ENCODE measurements around the gene TXNL4B. TPM values are rescaled to one million over a fixed set of nuclear protein-coding genes. Genes with fewer than 3 reads are reported as not detected.
"Not testable (repeated sequence)": the region's sequence is repeated elsewhere in the genome, so short reads cannot be mapped to it uniquely, and the experiment has no call there.

TXNL4B gene
- total RNA-seq, 1 donor from 2014 or later, result 7.7 TPM

- DNase-seq (ENCODE audit: low spot score), result not testable (repeated sequence)
These were observed 16.3 kb downstream of the TXNL4B start for GRCh38 chr16:72076991-72077706.

- not testable (repeated sequence) for DNase-seq (ENCODE audit: low spot score)
These were observed 18.4 kb downstream of the TXNL4B start for GRCh38 chr16:72075067-72075466.

- DNase-seq (ENCODE audit: low spot score), result no peak
These were observed 19.7 kb downstream of the TXNL4B start for GRCh38 chr16:72073560-72074230.

- DNase-seq (ENCODE audit: low spot score), result no peak
These were observed 20.7 kb downstream of the TXNL4B start for GRCh38 chr16:72072514-72073342.

GRCh38 chr16:72068930-72069329 is 24.5 kb downstream of the TXNL4B start:
- DNase-seq (ENCODE audit: low spot score), result no peak

GRCh38 chr16:72066747-72067146 is 26.7 kb downstream of the TXNL4B start:
- no peak for DNase-seq (ENCODE audit: low spot score)

GRCh38 chr16:72064361-72064894 is 29.0 kb downstream of the TXNL4B start:
- no peak for DNase-seq (ENCODE audit: low spot score)

- DNase-seq (ENCODE audit: low spot score), result no peak
These were observed 31.9 kb downstream of the TXNL4B start for GRCh38 chr16:72061564-72061963.

GRCh38 chr16:72060405-72060804 is 33.0 kb downstream of the TXNL4B start:
- no peak for DNase-seq (ENCODE audit: low spot score)

GRCh38 chr16:72059060-72059459 is 34.4 kb downstream of the TXNL4B start:
- not testable (repeated sequence) for DNase-seq (ENCODE audit: low spot score)

- not testable (repeated sequence) for DNase-seq (ENCODE audit: low spot score)
These were observed 36.1 kb downstream of the TXNL4B start for GRCh38 chr16:72057313-72057712.

- DNase-seq (ENCODE audit: low spot score), result no peak
These were observed 37.5 kb downstream of the TXNL4B start for GRCh38 chr16:72055911-72056310.

- DNase-seq (ENCODE audit: low spot score), result not testable (repeated sequence)
These were observed 39.1 kb downstream of the TXNL4B start, which contains the start of gene HP for GRCh38 chr16:72054254-72054847. Gene HP (plus strand): TSS chr16:72054505. CDS start chr16:72054653, 148 bp downstream.

- DNase-seq (ENCODE audit: low spot score), result no peak
These were observed 41.6 kb downstream of the TXNL4B start for GRCh38 chr16:72051818-72052217.

GRCh38 chr16:72050769-72051464 is 42.5 kb downstream of the TXNL4B start:
- DNase-seq (ENCODE audit: low spot score), result no peak

- no peak for DNase-seq (ENCODE audit: low spot score)
These were observed 44.3 kb downstream of the TXNL4B start for GRCh38 chr16:72049110-72049509.

- DNase-seq (ENCODE audit: low spot score), result no peak
These were observed 48.5 kb downstream of the TXNL4B start for GRCh38 chr16:72044825-72045359.

- no peak for DNase-seq (ENCODE audit: low spot score)
These were observed 49.1 kb downstream of the TXNL4B start for GRCh38 chr16:72044296-72044695.

- DNase-seq (ENCODE audit: low spot score), result no peak
These were observed 49.9 kb downstream of the TXNL4B start for GRCh38 chr16:72043539-72043938.

- no peak for DNase-seq (ENCODE audit: low spot score)
These were observed 50.4 kb downstream of the TXNL4B start for GRCh38 chr16:72043058-72043457.
